ENCODE measurements around the gene DAG1. TPM values are rescaled to one million over a fixed set of nuclear protein-coding genes. Genes with fewer than 3 reads are reported as not detected.

The DAG1 gene
- polyA plus RNA-seq, 2 of the 4 experiments (the other 2 are of a cell fraction): 46.6 to 59.6 TPM

GRCh38 chr3:49469037-49469935 lies 781 bp upstream of the DAG1 start (continued):
- TF ChIP-seq CTCF (IDR thresholded peaks at IDR 0.05): no peak
- TF ChIP-seq E2F6 (IDR thresholded peaks at IDR 0.05; ENCODE audit: borderline replicate concordance, low read depth): no peak

- ChIA-PET CTCF (interaction anchor here (0.8 kb wide), 2 partner anchors 186 to 300 kb away, joined by 3 read pairs; partner anchors contain the start of gene KLHDC8B), POLR2A (interaction anchor here (0.8 to 2.5 kb wide), 5 partner anchors 8 to 69 kb away, joined by 3 to 23 read pairs (median 6); no protein-coding TSS in a partner anchor)
- ATAC-seq: peak; percentile 51 to 65
- Histone ChIP-seq H3K4me1 (peaks cover 25% of the 10 kb centered on the region), H3K4me3 (peak overlapping the region; percentile 89), H3K27ac (peak overlapping the region; percentile 85 to 97), H3K9me3 (no peaks in the 10 kb centered on the region), H3K4me2 (peak overlapping the region; percentile 99)
- no peak for FAIRE-seq
- no peak for DNase-seq (ENCODE audit: low read depth in 1 of 2, low spot score in 1 of 2)
- TF ChIP-seq E2F6 (IDR thresholded peaks at IDR 0.05; ENCODE audit: borderline replicate concordance, low read depth): 0 out of 2 replicates have a peak, but pooled peaks have one; percentile 14
- TF ChIP-seq BCL3 (IDR thresholded peaks at IDR 0.05): no peak
- WGBS (ENCODE audit: missing lambda C conversion rate): 7% methylated on average over 15 of the region's 23 CpGs
Observed at GRCh38 chr3:49470714-49471420, 800 bp downstream of the DAG1 start.

- FAIRE-seq: no peak
- Histone ChIP-seq H3K4me1 (peaks cover 25% of the 10 kb centered on the region), H3K4me3 (peak overlapping the region; percentile 89; the same call in 2 of the 3 replicates), H3K27ac (peak overlapping the region; percentile 85 to 97; a peak in 3 of 6 replicates), H3K4me2 (peak overlapping the region; percentile 99), H3K9me3 (no peaks in the 10 kb centered on the region)
- ChIA-PET POLR2A (no interaction called here), CTCF (interaction anchor here (0.8 to 0.9 kb wide), 2 partner anchors 13 to 301 kb away, joined by 3 read pairs; partner anchors contain the start of gene KLHDC8B)
- no peak for TF ChIP-seq CEBPB (IDR thresholded peaks at IDR 0.05)
- no peak for TF ChIP-seq EHMT2 (IDR thresholded peaks at IDR 0.05; ENCODE audit: low read depth)
- TF ChIP-seq RFX5 (IDR thresholded peaks at IDR 0.05): no peak
- TF ChIP-seq PBX3 (IDR thresholded peaks at IDR 0.05): no peak
- no peak for TF ChIP-seq NFE2L2 (conservative IDR thresholded peaks at IDR 0.05; ENCODE audit: low read length)
- ATAC-seq: no peak
- DNase-seq (ENCODE audit: low read depth in 1 of 2, low spot score in 1 of 2): no peak
- WGBS (ENCODE audit: missing lambda C conversion rate): 93% methylated on average over 5 of the region's 6 CpGs
Observed at GRCh38 chr3:49471856-49472495, 1.9 kb downstream of the DAG1 start.

- WGBS (ENCODE audit: missing lambda C conversion rate): 87% methylated on average over 1 of the region's 1 CpG
- no peaks in the 10 kb centered on the region for H3K9me3 ChIP-seq
- H3K4me2 ChIP-seq: no peak overlapping the region
- POLR2A ChIA-PET: no interaction called here
- ATAC-seq (no peak), FAIRE-seq (no peak), DNase-seq (ENCODE audit: low read depth in 1 of 2, low spot score in 1 of 2) (no peak)
- H3K27ac ChIP-seq: no peak overlapping the region
- no peak overlapping the region for H3K4me3 ChIP-seq
- TF ChIP-seq TP53 (CRISPR knock-in tag; IDR thresholded peaks at IDR 0.05) (no peak), HOXB5 (CRISPR knock-in tag; IDR thresholded peaks at IDR 0.05) (no peak), HMGXB4 (CRISPR knock-in tag; IDR thresholded peaks at IDR 0.05; ENCODE audit: borderline replicate concordance) (no peak), HEYL (CRISPR knock-in tag; IDR thresholded peaks at IDR 0.05) (no peak), HDAC2 (IDR thresholded peaks at IDR 0.05) (no peak), RNF2 (IDR thresholded peaks at IDR 0.05; ENCODE audit: borderline replicate concordance, low read depth) (no peak), MYC (IDR thresholded peaks at IDR 0.05; ENCODE audit: borderline replicate concordance, low read length) (no peak), BCL3 (IDR thresholded peaks at IDR 0.05) (no peak), KDM5A (IDR thresholded peaks at IDR 0.05) (no peak)
- CTCF ChIA-PET: interaction anchor here (1.2 to 1.4 kb wide), 2 partner anchors 137 to 244 kb away, joined by 3 read pairs; partner anchors contain the start of gene USP4
- peaks cover 7% of the 10 kb centered on the region for H3K4me1 ChIP-seq
Observed at GRCh38 chr3:49476563-49476962, 6.5 kb downstream of the DAG1 start.

All from A549 (cell line).